Fibroblast of the aortic adventitia (primary cell): ENCODE measurements around the gene DGCR8. TPM values are rescaled to one million over a fixed set of nuclear protein-coding genes. Genes with fewer than 3 reads are reported as not detected.

Experiments
- DNase-seq: peaks from one replicate; pipeline ENCODE4 v3.0.0-alpha.2; 2010; ENCODE audit warnings: low read depth
- H3K4me3 ChIP-seq: 2 replicates; pipeline ENCODE4 v1.5.1; 2011; ENCODE audit warnings: low read depth, mild to moderate bottlenecking, control low read depth, low read length, moderate library complexity
- total RNA-seq: library from RNA; depleted of rRNA; stranded (reverse); fragments of >200 nt; gene quantifications from 2 replicates; pipeline ENCODE4 v1.2.3, GENCODE V29; 2012; ENCODE audit warnings: low replicate concordance
- TF ChIP-seq, protein P1 (sequence below): IDR thresholded peaks from 2 replicates; pipeline ENCODE4 v1.5.1; 2011; ENCODE audit warnings: mild to moderate bottlenecking, low read length, control low read depth, inconsistent platforms; ENCODE audit not compliant: insufficient read depth

DGCR8 gene
- total RNA-seq, 1 donor: 22.0 TPM

DNA sequence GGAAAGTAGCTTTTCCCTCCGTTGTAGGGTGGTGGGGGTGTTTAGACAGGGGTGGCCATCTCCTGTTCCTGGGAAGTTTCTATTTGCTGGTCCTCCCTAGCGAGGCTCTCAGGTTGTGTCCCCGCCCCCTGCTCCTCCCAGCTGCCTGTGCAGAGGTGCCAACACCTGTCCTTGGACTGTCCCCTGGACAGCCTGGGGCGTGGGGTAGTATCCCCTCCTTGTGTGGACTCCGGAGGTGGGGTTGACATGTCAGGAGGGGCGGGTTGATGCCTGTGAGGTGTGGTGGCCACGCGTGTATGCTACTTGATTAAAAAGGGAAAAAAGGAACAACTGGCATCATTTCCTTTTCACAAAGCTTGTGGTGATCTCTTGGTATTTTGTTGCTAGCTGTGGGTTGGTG, 21.6 kb downstream of the DGCR8 start:
- TF ChIP-seq, protein P1, sequence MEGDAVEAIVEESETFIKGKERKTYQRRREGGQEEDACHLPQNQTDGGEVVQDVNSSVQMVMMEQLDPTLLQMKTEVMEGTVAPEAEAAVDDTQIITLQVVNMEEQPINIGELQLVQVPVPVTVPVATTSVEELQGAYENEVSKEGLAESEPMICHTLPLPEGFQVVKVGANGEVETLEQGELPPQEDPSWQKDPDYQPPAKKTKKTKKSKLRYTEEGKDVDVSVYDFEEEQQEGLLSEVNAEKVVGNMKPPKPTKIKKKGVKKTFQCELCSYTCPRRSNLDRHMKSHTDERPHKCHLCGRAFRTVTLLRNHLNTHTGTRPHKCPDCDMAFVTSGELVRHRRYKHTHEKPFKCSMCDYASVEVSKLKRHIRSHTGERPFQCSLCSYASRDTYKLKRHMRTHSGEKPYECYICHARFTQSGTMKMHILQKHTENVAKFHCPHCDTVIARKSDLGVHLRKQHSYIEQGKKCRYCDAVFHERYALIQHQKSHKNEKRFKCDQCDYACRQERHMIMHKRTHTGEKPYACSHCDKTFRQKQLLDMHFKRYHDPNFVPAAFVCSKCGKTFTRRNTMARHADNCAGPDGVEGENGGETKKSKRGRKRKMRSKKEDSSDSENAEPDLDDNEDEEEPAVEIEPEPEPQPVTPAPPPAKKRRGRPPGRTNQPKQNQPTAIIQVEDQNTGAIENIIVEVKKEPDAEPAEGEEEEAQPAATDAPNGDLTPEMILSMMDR: no peak
- no peak for DNase-seq
- H3K4me3 ChIP-seq: no peak overlapping the region

DNA sequence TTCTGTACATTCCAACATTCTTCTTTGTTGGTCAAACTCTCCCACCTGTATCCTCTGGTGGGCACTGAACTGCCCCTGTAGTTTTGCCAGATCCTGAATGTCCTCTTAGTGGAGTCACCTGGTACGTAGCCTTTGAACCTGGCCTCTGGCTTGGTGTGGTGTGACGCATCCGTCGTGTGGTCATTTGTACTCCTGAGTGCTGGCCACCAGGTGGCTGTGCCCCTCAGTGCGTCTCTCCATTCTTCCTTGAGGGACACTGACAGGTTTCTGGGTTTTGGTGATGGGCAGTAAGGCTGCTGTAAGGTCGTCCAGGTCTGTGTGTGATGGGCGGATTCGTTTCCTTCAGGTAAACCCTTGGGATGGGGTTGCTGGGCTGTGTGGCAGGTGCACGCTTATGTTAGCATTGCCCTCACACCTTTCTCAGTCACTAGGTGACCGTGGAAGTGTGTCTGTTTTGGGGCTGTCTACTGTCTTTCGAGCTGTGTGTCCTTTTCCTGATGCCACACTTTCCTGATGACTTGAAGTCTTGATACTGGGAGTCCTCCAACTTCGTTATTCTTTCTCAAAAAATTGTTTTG, 22.3 kb downstream of the DGCR8 start:
- TF ChIP-seq, protein P1: no peak
- H3K4me3 ChIP-seq: no peak overlapping the region
- no peak for DNase-seq

DNA sequence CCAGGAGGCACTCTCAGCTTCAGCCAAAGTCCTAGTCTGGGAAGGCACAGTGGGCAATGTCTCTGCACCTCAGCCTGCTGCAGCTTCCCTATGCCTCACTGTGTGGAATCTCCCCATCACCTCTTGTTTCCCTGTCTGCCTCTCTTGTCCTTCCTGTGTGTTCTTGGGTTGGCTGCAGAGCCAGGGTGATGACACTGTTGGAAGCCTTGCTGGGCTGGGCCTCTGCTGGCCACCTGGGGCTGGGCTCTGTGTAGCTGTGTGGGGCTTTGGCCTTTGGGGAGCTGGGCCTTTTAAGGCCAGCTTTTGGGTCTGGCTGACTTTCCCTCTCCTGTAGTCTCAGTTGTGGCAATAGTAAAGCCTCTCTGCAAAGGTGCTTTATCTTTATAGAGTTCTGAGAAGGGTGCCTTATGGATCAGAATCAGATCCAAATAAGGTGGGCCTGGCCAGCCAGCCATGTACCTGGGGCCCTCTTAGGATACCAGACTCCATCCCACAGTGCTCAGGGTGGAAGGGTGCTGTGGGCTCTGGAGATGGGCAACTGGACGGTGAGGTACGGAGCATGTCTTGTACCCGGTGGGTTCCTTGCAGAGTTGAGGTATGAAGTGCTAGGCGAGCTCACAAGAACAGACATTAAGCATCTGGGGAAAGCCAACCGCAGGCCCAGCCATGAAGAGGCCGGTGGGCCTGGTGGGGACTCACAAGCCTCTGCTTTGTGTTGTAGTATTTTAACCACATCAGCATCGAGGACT, 25.6 kb downstream of the DGCR8 start:
- DNase-seq: no peak
- TF ChIP-seq, protein P1: no peak
- no peak overlapping the region for H3K4me3 ChIP-seq

DNA sequence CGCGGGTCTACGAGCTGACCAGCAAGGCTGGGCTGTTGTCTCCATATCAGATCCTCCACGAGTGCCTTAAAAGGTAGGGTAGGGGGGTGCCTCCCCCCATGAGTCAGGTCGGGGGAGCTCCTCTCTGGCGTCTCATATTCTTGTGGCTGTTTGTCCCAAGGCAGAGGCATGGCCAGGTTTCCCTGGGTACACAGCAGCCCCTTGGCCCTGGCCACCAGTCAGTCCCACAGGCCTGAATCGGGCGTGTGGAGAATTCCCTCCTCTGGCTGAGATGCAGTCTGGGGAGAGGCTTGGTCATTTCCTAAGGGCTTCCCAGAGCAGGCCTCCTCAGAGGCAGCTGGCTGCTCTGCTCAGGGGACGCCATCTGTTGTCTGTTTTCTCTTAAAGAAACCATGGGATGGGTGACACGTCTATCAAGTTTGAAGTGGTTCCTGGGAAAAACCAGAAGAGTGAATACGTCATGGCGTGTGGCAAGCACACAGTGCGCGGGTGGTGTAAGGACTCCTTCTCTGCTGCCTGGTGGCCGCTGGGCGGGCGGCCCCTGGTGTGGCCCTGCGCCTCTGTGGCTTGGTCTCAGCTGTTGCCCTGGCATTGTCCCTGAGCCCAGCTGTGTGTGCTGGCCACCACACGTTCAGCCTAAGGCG, 26.3 kb downstream of the DGCR8 start:
- no peak overlapping the region for H3K4me3 ChIP-seq
- DNase-seq: no peak
- TF ChIP-seq, protein P1: no peak

DNA sequence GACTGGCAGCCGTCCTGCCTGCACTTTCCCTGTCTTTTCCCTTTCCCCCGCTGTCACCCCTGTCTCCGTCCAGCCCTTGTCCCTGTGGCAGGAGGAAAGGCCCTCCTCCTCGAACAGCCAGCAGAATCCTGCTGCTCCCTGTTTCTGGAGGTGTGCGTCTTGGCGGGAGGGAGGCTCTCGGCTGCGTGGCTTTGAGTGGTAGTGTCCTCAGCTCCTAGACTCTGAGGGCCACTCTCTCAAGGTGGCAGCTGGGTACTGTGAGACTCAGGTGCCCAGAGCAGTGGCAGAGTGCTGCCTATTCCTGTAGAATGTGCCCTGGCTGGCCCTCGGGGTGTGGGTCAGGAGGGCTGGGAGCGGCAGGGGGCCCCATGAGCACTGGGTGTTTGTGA, 26.8 kb downstream of the DGCR8 start:
- TF ChIP-seq, protein P1: no peak
- H3K4me3 ChIP-seq: no peak overlapping the region
- DNase-seq: no peak

DNA sequence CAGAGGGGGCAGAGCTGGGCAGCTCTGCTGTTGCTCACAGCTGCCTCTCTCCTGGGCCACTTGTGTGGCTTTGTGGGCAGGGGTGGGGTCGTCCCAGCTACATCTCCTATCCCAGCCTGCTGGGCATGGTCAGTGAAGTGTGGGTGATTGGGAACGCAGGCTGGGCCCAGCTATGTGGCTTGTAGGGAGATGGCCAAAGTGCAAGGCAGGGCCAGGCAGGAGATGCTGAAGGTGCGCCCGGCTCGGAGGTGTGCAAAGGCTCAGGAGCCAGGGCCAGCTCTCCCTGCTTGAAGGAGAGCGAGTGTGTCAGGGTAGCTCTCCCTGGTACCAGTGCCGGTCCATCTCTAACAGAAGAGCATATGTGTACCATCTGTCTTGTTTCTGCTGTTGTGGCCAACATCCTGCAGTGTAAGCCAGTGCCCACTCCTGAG, 27.4 kb downstream of the DGCR8 start:
- TF ChIP-seq, protein P1: no peak
- DNase-seq: no peak
- no peak overlapping the region for H3K4me3 ChIP-seq
